WTC11 (cell line): ENCODE measurements around the gene ZNF451. TPM values are rescaled to one million over a fixed set of nuclear protein-coding genes. Genes with fewer than 3 reads are reported as not detected.

Experiments
- ATAC-seq: fragments of 200-7000 bp; cut with Tn5 transposase; 2 replicates; pipeline ENCODE4 v1.10.0; 2021; ENCODE audit warnings: mild to moderate bottlenecking, moderate library complexity
- CTCF ChIA-PET: fragments of 300-600 bp; sonication (Branson Sonifier 250); formaldehyde crosslinking; loops from one replicate; lab custom pipeline; 2021; ENCODE audit warnings: antibody characterized with exemption; lab: Charles Lee
- POLR2A ChIA-PET: fragments of 350-600 bp; sonication (Branson Sonifier 250); formaldehyde crosslinking; loops from one replicate; lab custom pipeline; 2021; ENCODE audit warnings: antibody characterized with exemption; lab: Charles Lee
- DNase-seq: peaks from one replicate; pipeline ENCODE4 v3.0.0; 2021; ENCODE audit warnings: low spot score
- H3K27ac Mint-ChIP-seq: 2 replicates; pipeline ENCODE4 v1.8.0; 2021; ENCODE audit warnings: mixed read lengths
- H3K27me3 Mint-ChIP-seq: 2 replicates; pipeline ENCODE4 v1.8.0; 2021; ENCODE audit warnings: low read depth, mild to moderate bottlenecking, moderate library complexity, mixed read lengths
- H3K36me3 Mint-ChIP-seq: 2 replicates; pipeline ENCODE4 v1.8.0; 2021; ENCODE audit warnings: mixed read lengths
- H3K4me1 Mint-ChIP-seq: 2 replicates; pipeline ENCODE4 v1.8.0; 2022; ENCODE audit warnings: mixed read lengths
- H3K4me3 Mint-ChIP-seq: 2 replicates; pipeline ENCODE4 v1.8.0; 2021; ENCODE audit warnings: mild to moderate bottlenecking, moderate library complexity, mixed read lengths
- H3K9me3 Mint-ChIP-seq: 2 replicates; pipeline ENCODE4 v1.8.0; 2021; ENCODE audit warnings: mixed read lengths
- AR ChIP-seq: fragments of 250-450 bp; sonication (Bioruptor Pico); IDR thresholded peaks from 2 replicates; pipeline ENCODE4 v1.9.0; 2021; ENCODE audit warnings: mild to moderate bottlenecking
- CREM ChIP-seq: sonication (generic); formaldehyde crosslinking; IDR thresholded peaks from 2 replicates; pipeline ENCODE4 v1.8.1; 2022; ENCODE audit warnings: mild to moderate bottlenecking, missing genetic modification reagents, moderate library complexity
- E2F1 ChIP-seq: sonication (generic); formaldehyde crosslinking; IDR thresholded peaks from 2 replicates; pipeline ENCODE4 v1.8.0; 2022; ENCODE audit warnings: mild to moderate bottlenecking, missing genetic modification reagents
- ESRRA ChIP-seq: sonication (generic); formaldehyde crosslinking; IDR thresholded peaks from 2 replicates; pipeline ENCODE4 v1.8.1; 2022; ENCODE audit warnings: mild to moderate bottlenecking, missing genetic modification reagents, borderline replicate concordance
- FOXK1 ChIP-seq: sonication (generic); formaldehyde crosslinking; IDR thresholded peaks from 2 replicates; pipeline ENCODE4 v1.8.0; 2022; ENCODE audit warnings: mild to moderate bottlenecking, moderate library complexity, missing genetic modification reagents
- IRF2 ChIP-seq: sonication (generic); formaldehyde crosslinking; IDR thresholded peaks from 2 replicates; pipeline ENCODE4 v1.8.0; 2022; ENCODE audit warnings: low read depth, missing genetic modification reagents, borderline replicate concordance
- MAX ChIP-seq: sonication (generic); formaldehyde crosslinking; IDR thresholded peaks from 2 replicates; pipeline ENCODE4 v1.8.0; 2022; ENCODE audit warnings: mild to moderate bottlenecking, missing genetic modification reagents
- MLX ChIP-seq: sonication (generic); formaldehyde crosslinking; IDR thresholded peaks from 2 replicates; pipeline ENCODE4 v1.8.1; 2023; ENCODE audit warnings: mild to moderate bottlenecking, missing genetic modification reagents, moderate library complexity
- SMAD4 ChIP-seq: sonication (generic); formaldehyde crosslinking; IDR thresholded peaks from 2 replicates; pipeline ENCODE4 v1.8.0; 2022; ENCODE audit warnings: mild to moderate bottlenecking, missing genetic modification reagents
- TEAD4 ChIP-seq: sonication (generic); formaldehyde crosslinking; IDR thresholded peaks from 2 replicates; pipeline ENCODE4 v1.8.0; 2022; ENCODE audit warnings: mild to moderate bottlenecking, missing genetic modification reagents
- ZNF425 ChIP-seq: fragments of 250-450 bp; sonication (Bioruptor Pico); conservative IDR thresholded peaks from 2 replicates; pipeline ENCODE4 v1.9.0; 2021; ENCODE audit warnings: mild to moderate bottlenecking
- ZNF512 ChIP-seq: sonication (generic); formaldehyde crosslinking; IDR thresholded peaks from 2 replicates; pipeline ENCODE4 v1.8.1; 2022; ENCODE audit warnings: missing genetic modification reagents, borderline replicate concordance
- total RNA-seq: library from RNA; stranded (reverse); gene quantifications from 3 replicates; pipeline ENCODE4 v1.2.3, GENCODE V29; 2021

Gene ZNF451
- total RNA-seq, 1 experiment from 2014 or later: 55.4 TPM

- DNase-seq (no peak), ATAC-seq (no peak)
- Mint-ChIP-seq H3K4me1 (peaks cover 53% of the 10 kb centered on the region), H3K27ac (no peak overlapping the region), H3K36me3 (peaks cover 19% of the 10 kb centered on the region), H3K9me3 (peaks cover 19% of the 10 kb centered on the region), H3K4me3 (no peak overlapping the region), H3K27me3 (no peaks in the 10 kb centered on the region)
- TF ChIP-seq E2F1 (CRISPR knock-in tag) (no peak), SMAD4 (CRISPR knock-in tag) (no peak), ESRRA (CRISPR knock-in tag) (no peak), MAX (CRISPR knock-in tag) (no peak), AR (CRISPR knock-in tag) (no peak), TEAD4 (CRISPR knock-in tag) (no peak), FOXK1 (no peak), ZNF425 (CRISPR knock-in tag) (no peak), ZNF512 (no peak), CREM (no peak), MLX (CRISPR knock-in tag) (no peak), IRF2 (CRISPR knock-in tag) (no peak)
- CTCF ChIA-PET: no interaction called here
- POLR2A ChIA-PET: no interaction called here
These were observed 127.3 kb downstream of the ZNF451 start for GRCh38 chr6:57217270-57217669.

Other genes with a start within 250 kb of the ZNF451 start
- gene BEND6, start 135.1 kb upstream of the ZNF451 start, total RNA-seq: 1.3 to 1.8 TPM (median 1.5 TPM) in 3 replicates
- gene KIAA1586, start 43.5 kb upstream of the ZNF451 start, total RNA-seq: 17.2 to 20.6 TPM (median 17.6 TPM) in 3 replicates
- 7.5 to 8.0 TPM (median 8.0 TPM) in 3 replicates for gene BAG2, start 82.1 kb downstream of the ZNF451 start, total RNA-seq
- gene RAB23, start 132.1 kb downstream of the ZNF451 start, total RNA-seq: 11.3 to 14.8 TPM (median 14.5 TPM) in 3 replicates
- gene PRIM2, start 227.4 kb downstream of the ZNF451 start, total RNA-seq: 38.2 to 42.2 TPM (median 40.9 TPM) in 3 replicates